Measurements from ENCODE around the gene DAPK1.
A peak's percentile ranks its signal among the peaks of the same experiment; 100 is the strongest.

DAPK1 gene

DNA sequence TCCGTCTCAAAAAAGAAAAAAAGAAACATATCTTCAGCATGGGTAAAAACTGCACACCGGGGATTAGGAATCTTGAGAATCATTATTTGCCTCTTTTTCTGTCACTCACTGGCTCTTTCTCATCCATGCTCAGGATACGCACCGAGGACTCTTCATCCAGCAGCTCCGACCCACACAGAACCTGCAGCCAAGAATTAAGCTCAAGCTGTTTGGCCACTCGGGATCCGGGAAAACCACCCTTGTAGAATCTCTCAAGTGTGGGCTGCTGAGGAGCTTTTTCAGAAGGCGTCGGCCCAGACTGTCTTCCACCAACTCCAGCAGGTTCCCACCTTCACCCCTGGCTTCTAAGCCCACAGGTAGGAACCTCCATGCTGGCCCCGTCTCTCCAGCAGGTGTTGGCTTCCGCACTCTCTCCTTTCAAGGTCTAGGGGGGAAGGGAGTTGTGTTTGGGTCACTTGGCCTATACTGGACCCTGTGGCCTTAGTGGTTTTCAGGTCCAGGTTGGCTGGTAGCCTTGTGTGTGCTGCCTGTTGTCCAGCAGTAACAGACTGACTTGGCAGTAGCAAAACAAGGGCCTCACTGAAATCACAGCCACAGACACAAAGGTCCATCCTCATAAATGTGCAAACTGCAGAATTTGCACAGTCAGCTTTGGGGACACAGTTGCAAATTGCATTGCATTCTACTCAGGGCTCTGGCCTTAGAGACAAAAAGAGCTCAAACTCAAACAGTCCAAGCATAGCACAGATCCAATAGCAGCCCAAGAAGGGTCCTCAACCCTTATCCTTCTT is 183.8 kb downstream of the DAPK1 start:
- DNase-seq (ENCODE audit: low read depth), result no peak
- no peak for TF ChIP-seq CTCF (IDR thresholded peaks at IDR 0.05; ENCODE audit: insufficient read depth, low read depth, low read length, missing control alignments)
- no peak overlapping the region for H3K4me3 ChIP-seq (ENCODE audit: low read length)

DNA sequence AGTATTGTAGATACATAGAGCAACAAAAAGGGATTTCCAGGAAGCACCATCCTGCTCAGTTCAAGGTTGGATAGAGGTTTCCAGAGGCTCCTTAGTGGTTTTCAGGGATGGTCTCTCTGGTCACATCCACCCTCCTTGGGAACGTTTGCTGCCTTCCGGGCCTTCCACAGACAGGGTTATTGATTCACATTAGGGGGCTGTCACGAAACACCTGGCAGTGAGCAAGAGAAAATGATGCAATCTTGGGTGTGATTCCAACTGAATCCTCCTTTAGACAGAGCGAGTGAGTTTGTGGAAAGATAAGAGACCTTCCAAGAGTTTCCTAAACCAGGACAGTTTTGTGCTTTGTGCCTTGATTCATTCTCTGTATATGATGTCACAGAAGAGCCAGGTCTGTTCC is 184.4 kb downstream of the DAPK1 start:
- no peak overlapping the region for H3K4me3 ChIP-seq (ENCODE audit: low read length)
- no peak for DNase-seq (ENCODE audit: low read depth)
- no peak for TF ChIP-seq CTCF (IDR thresholded peaks at IDR 0.05; ENCODE audit: insufficient read depth, low read depth, low read length, missing control alignments)

DNA sequence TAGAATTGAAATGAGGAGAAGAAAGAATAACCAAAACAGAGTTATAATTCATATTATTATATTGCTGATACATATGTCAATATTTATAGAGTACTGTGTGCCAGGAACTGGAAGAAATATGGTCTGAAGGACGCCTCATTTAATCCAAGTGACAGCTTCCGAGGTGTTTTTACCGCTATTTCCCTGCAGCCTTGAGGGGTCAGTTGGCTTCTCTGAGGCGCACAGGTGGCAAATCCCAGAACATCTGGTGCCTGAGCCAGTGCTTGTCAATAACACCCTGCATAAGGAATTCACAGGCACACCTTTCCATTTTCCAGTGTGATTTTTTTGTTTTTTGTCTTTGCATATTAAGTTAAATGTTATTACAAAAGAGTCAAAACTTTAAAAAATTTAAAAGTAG is 185.0 kb downstream of the DAPK1 start:
- no peak for TF ChIP-seq CTCF (IDR thresholded peaks at IDR 0.05; ENCODE audit: insufficient read depth, low read depth, low read length, missing control alignments)
- DNase-seq (ENCODE audit: low read depth), result no peak
- no peak overlapping the region for H3K4me3 ChIP-seq (ENCODE audit: low read length)

DNA sequence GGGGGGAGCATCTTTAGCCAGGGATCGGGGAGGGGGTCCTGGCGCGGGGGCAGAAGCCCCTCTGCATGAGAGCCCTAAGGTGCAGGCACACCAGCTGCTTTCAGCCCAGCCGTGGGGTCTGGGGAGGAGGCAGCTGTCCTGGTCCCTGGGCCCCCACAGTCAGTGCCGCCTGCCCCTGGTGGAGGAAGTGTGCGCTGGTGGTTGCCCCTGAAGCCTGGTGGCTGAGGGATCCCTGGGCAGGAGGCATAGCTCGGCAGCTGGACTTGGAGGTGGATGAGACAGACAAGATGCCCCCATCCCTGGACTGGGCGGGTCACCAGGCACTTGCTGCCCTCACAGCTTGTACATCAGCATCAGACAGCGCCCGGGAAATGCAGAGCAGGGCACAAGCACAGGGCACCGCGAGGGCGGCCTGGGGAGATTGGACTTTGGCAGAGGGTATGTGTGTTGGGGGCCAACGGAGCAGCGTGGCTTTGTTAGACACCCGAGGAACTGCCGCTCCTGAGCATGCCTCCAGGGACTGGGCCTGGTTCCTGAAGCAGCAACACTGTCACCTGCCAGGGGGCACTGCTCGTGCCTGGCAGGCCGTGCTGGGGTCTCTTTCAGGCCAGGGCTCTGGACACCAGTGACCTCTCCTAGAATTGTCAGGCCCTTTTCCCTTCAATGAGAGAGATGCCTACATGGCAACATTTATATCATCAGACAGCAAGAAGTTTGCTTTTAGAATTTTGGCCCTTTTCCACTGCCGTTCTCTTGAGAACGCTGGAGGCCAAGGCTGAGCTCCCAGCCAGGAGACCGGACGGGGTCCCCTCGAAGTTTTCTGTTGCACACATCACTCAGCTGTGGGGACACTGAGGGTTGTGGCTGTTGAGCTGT is 186.3 kb downstream of the DAPK1 start:
- TF ChIP-seq CTCF (IDR thresholded peaks at IDR 0.05; ENCODE audit: insufficient read depth, low read depth, low read length, missing control alignments), result no peak
- H3K4me3 ChIP-seq (ENCODE audit: low read length), result no peak overlapping the region
- DNase-seq (ENCODE audit: low read depth), result no peak

DNA sequence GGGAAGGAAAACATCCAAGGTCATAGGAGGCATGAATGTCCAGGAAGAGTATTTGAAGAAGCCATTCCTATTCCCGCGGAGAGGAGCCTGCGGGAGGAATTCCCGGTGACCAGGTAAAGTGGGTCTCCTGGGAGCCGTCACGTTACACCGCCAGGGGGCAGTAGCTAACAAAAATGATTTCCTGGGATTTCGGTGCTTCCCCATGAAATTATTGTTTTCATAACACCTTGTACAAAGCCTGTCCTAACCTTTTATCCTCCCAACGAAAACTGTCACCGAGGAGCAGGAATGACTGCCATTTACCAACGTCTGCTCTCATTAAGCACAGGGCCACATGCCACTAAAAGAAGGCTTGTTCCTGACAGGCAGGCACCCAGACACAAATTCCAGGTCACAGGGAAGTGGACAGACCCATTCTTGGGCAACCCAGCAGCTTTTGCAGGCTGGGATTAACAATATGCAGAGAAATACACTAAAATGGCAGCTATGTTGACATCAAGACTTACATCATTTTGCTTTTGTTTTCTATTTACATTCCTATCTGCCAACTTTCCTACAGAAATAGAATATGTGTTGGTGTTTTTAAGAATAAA is 187.1 kb downstream of the DAPK1 start:
- H3K4me3 ChIP-seq (ENCODE audit: low read length), result no peak overlapping the region
- DNase-seq (ENCODE audit: low read depth), result peak; percentile 66
- TF ChIP-seq CTCF (IDR thresholded peaks at IDR 0.05; ENCODE audit: insufficient read depth, low read depth, low read length, missing control alignments), result peak; percentile 81

DNA sequence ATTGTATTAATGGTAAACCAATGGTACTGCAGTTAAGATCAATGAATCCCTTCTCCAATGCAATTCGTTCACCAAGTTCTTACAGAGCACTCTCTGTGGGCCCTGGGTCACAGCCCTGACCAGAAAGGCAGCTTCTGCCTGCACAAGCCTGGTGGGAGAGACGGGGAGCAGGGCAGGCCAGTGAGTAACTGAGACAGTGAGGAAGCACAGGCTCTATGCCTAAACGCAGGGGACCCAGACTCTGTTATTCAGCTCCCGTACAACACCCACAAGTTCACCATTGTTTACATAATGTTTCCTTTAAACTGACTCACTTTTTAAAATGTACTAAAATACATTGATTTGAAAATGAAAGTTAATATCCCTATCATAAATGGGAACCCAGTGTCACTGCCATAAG is 187.8 kb downstream of the DAPK1 start:
- TF ChIP-seq CTCF (IDR thresholded peaks at IDR 0.05; ENCODE audit: insufficient read depth, low read depth, low read length, missing control alignments), result no peak
- DNase-seq (ENCODE audit: low read depth), result no peak
- H3K4me3 ChIP-seq (ENCODE audit: low read length), result no peak overlapping the region

Data from epithelial cell of esophagus (primary cell).